22Rv1 (cell line): ENCODE results near the gene PPFIA3.
A peak's percentile ranks its signal among the peaks of the same experiment; 100 is the strongest.

Experiments
- H3K27ac ChIP-seq: fragments of 450-650 bp; 2 replicates; pipeline ENCODE4 v1.5.1; 2017
- CTCF ChIP-seq: fragments of 450-650 bp; IDR thresholded peaks from 2 replicates; pipeline ENCODE4 v1.5.1; 2017; ENCODE audit warnings: mild to moderate bottlenecking
- ZFX ChIP-seq: fragments of 450-650 bp; IDR thresholded peaks from 2 replicates; pipeline ENCODE4 v1.6.1; 2017; ENCODE audit warnings: antibody characterized with exemption, borderline replicate concordance

PPFIA3 gene

DNA sequence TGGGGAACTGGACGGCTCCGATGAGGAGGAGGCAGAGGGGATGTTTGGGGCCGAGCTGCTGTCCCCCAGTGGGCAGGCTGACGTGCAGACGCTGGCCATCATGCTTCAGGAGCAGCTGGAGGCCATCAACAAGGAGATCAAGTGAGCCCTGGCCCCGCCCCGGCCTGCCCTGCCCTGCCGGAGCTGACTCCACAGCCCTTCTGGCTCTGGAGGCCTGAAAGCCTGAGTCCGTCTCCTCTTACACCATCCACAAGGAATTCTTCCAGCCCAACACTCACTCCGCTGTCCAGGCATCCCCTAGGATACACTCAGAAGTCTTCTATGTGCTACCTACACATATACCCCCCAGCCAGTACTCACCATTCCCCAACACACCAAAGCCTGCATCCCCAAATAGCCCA, 17.4 kb downstream of the PPFIA3 start:
- H3K27ac ChIP-seq, result peak overlapping the region; percentile 84
- TF ChIP-seq ZFX (no peak), CTCF (no peak)

- TF ChIP-seq CTCF (no peak), ZFX (no peak)
- H3K27ac ChIP-seq, result peak overlapping the region; percentile 100
These were observed 21.6 kb downstream of the PPFIA3 start for GRCh38 chr19:49140951-49141350.

GRCh38 chr19:49141352-49141751, 22.0 kb downstream of the PPFIA3 start:
- TF ChIP-seq ZFX (no peak), CTCF (no peak)
- peak overlapping the region; percentile 100 for H3K27ac ChIP-seq

GRCh38 chr19:49142866-49143335, 23.6 kb downstream of the PPFIA3 start:
- no peak for TF ChIP-seq ZFX
- H3K27ac ChIP-seq, result peak overlapping the region; percentile 100

GRCh38 chr19:49145573-49146407, 26.4 kb downstream of the PPFIA3 start:
- H3K27ac ChIP-seq, result peak overlapping the region; percentile 100
- TF ChIP-seq CTCF (peak; percentile 94), ZFX (no peak)

- H3K27ac ChIP-seq, result peak overlapping the region; percentile 100
These were observed 27.0 kb downstream of the PPFIA3 start for GRCh38 chr19:49146408-49146770.

DNA sequence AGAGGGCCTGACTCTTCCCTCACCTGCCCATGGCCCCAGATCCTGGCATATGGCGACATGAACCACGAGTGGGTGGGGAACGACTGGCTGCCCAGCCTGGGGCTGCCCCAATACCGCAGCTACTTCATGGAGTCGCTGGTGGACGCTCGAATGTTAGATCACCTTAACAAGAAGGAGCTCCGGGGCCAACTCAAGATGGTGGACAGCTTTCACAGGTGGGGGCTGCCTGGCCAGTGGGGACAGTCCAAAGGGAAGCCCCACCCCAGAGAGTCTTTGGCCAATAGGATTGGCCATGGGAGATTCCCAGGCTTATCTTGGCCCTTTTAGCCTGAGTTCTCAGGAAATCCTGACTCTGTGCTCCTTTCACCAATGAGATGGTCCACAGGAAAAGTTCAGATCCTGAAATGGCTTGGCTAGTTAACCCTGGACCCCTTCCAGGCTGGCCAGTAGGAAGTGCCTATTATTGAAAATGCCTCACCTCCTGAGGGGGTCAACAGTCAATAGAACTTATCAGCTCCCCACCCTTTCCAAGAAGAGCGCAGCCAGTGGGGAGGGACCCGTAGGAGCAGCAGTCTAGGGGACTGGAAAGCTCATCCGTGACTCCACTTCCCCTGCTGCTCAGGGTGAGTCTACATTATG, 28.8 kb downstream of the PPFIA3 start:
- TF ChIP-seq ZFX (no peak), CTCF (no peak)
- peak overlapping the region; percentile 100 for H3K27ac ChIP-seq
